Thymus (tissue), 11 donors: ENCODE data around the gene MYBPHL. TPM values are rescaled to one million over a fixed set of nuclear protein-coding genes. Genes with fewer than 3 reads are reported as not detected.
A peak's percentile ranks its signal among the peaks of the same experiment; 100 is the strongest.

ENCODE experiments used
- DNase-seq, 9 donors: peaks; one replicate each; pipeline ENCODE4 v3.0.0-alpha.2; 2013; ENCODE audit warnings: low spot score in 9 of 9, low read depth in 6 of 9, missing footprints in 1 of 9
- H3K27ac ChIP-seq, 2 donors: one replicate each; pipeline ENCODE4 v1.5.1; 2013; ENCODE audit warnings: control low read depth in 1 of 2, low read depth in 1 of 2, low read length in 1 of 2, mild to moderate bottlenecking in 1 of 2, moderate library complexity in 1 of 2
- H3K27me3 ChIP-seq, 2 donors: one replicate each; pipeline ENCODE4 v1.5.1; 2013; ENCODE audit warnings: low read length in 1 of 2; ENCODE audit not compliant: control insufficient read depth in 2 of 2, insufficient read depth in 1 of 2
- H3K36me3 ChIP-seq, 2 donors: one replicate each; pipeline ENCODE4 v1.5.1; 2013; ENCODE audit warnings: low read length in 1 of 2, mild to moderate bottlenecking in 1 of 2, moderate library complexity in 1 of 2; ENCODE audit not compliant: control insufficient read depth in 2 of 2, insufficient read depth in 2 of 2
- H3K4me1 ChIP-seq, 2 donors: one replicate each; pipeline ENCODE4 v1.5.1; 2013; ENCODE audit warnings: low read length in 2 of 2; ENCODE audit not compliant: control insufficient read depth in 2 of 2, insufficient read depth in 2 of 2
- H3K4me3 ChIP-seq, 2 donors: one replicate each; pipeline ENCODE4 v1.5.1; 2013; ENCODE audit warnings: low read length in 2 of 2, control low read depth in 1 of 2, mild to moderate bottlenecking in 1 of 2
- H3K9me3 ChIP-seq, 2 donors: one replicate each; pipeline ENCODE4 v1.5.1; 2013; ENCODE audit warnings: low read length in 1 of 2, mild to moderate bottlenecking in 1 of 2; ENCODE audit not compliant: control insufficient read depth in 2 of 2, insufficient read depth in 1 of 2
- WGBS: extraction: QIAGEN DNeasy Blood & Tissue Kit; methylation state at CpG from one replicate; pipeline ENCODE4 v1.1.7; 2013; 5-methylcytosine and 5-hydroxymethylcytosine counted together
- polyA plus RNA-seq: library from polyadenylated mRNA; stranded (reverse); fragments of 200-250 nt; gene quantifications from one replicate; pipeline ENCODE4 v1.2.3, GENCODE V29; 2013
- total RNA-seq: library from RNA; stranded (reverse); fragments of 120-200 nt; gene quantifications from one replicate; pipeline ENCODE4 v1.2.4, GENCODE V29; 2013
- donor health status: healthy.

MYBPHL gene
- total and polyA plus RNA-seq, 2 donors = 0.09 to 0.43 TPM

DNA sequence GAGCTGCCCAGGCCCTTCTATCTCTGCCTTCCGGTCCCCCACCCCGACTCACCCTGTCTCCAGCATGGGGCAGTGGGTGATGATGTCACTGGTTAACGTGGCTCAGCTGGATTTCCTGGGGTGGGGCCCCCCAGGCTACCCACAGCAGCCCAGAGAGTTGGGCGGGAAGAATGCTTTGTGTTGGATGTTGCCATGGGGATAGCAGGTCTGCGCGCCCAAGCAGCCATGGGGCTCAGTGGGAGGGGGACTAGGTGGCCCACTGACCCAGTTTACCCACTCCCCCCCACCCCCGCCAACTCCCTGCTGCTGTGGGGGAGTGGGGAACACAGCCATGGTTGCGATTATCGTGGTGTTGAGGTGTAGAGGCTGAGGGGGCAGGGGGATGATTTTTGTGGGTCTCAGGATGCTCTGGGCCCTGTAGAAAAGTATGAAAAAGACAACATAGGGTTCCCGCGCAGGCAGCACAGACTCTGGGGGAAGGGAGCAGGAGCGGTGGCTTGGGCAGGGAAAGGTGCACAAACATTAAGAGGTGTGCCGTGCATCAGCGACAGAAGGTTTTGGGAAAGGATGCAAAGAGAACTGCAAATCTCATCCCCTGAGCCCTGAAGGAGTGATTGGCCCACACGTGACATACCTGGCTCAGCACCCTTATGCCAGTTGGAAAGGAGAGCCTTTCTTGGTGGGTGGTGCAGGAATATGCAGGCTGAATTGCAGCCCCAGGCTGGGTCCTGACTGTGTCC, 49.0 kb downstream of the MYBPHL start:
- WGBS = 84% methylated on average over 15 of the region's 15 CpGs
- H3K9me3 ChIP-seq = no peaks in the 10 kb centered on the region
- H3K27me3 ChIP-seq = peaks cover 0 to 2% of the 10 kb centered on the region in 2 donors
- DNase-seq = no peak
- H3K36me3 ChIP-seq = peaks cover 0 to 2% of the 10 kb centered on the region in 2 donors
- no peak overlapping the region for H3K4me3 ChIP-seq
- H3K4me1 ChIP-seq = peaks cover 0 to 15% of the 10 kb centered on the region in 2 donors
- H3K27ac ChIP-seq = no peak overlapping the region

DNA sequence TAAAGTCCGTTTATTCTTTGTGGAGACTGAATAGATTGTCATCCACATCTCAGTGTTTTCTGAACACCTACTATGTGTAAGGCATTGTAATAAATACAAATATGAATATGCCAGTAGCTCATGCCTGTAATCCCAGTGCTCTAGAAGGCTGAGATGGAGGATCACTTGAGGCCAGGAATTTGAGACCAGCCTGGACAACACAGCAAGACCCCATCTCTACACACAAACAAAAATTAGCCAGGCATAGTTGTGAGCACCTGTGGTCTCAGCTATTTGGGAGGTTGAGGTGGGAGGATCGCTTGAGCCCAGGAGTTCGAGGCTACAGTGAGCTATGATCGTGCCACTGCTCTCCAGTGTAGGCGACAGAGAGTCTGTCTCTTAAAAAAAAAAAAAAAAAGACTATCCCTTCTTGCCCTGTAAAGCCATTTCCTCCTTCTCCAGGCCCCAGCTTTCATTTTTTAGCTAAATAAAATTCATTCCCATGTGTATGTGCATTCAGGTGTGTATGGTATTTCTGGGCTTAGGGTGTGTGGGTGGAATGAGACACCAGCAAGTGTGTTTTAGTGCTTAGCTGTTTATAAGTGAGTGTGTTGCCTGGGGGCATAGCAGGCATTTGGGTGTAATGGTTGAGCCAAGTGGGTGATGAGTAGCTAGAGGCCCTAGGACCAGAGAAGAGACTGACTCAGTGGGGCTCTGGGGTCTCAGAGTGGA, 49.7 kb downstream of the MYBPHL start:
- peaks cover 0 to 15% of the 10 kb centered on the region in 2 donors for H3K4me1 ChIP-seq

DNA sequence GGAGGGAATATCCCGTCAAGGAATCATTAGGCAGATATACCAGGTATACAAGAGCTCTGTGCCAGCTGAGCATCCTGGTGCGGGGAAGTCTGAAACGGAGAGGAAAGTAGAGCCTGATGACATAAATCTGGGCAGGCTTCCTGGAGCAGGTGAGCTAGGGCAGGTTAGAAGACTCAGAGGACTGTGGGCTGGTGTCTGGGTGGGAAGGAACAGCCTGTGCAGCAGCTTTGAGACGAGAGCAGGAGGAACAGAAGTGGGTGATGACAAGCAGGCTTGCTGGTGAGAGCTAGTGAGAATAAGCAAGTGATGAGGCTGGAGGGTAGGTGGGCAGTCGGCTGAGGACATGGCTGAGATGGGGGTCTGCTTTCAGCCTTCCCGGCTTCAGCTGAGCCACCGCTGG, 50.7 kb downstream of the MYBPHL start:
- 82% methylated on average over 7 of the region's 7 CpGs for WGBS
- Histone ChIP-seq H3K36me3 (peaks cover 0 to 2% of the 10 kb centered on the region in 2 donors), H3K27ac (no peak overlapping the region), H3K27me3 (peaks cover under 1 to 10% of the 10 kb centered on the region in 2 donors), H3K4me3 (no peak overlapping the region), H3K9me3 (peaks cover 0 to 2% of the 10 kb centered on the region in 2 donors), H3K4me1 (peaks cover 0 to 15% of the 10 kb centered on the region in 2 donors)
- no peak for DNase-seq

More for the DNA sequence above, 49.7 kb downstream of the MYBPHL start:
- WGBS = 98% methylated on average over 5 of the region's 5 CpGs
- no peak for DNase-seq
- Histone ChIP-seq H3K27me3 (peaks cover 0 to 2% of the 10 kb centered on the region in 2 donors), H3K27ac (no peak overlapping the region), H3K36me3 (peaks cover 0 to 2% of the 10 kb centered on the region in 2 donors), H3K4me3 (no peak overlapping the region), H3K9me3 (no peaks in the 10 kb centered on the region)

DNA sequence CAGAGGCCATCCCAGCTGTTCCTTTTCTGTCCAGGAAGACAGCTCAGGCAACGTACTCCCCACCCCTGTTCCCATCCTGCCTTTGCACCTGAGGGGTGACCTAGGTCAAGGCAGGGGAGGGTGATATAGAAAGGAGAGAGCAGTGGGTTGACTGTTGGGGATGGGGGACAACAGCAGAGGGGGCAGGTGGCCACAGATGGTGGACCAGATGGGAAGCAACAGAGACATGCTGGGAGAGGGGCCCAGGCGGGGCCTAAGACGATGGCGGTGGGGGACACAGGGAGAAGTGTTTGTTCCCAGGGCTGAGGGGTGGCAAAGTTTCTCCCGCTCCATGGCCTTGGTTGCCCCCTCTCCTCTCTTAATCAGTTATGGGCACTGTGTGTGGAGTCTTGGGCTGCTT, 51.1 kb downstream of the MYBPHL start:
- H3K36me3 ChIP-seq = peaks cover 0 to 2% of the 10 kb centered on the region in 2 donors
- peaks cover 3 to 14% of the 10 kb centered on the region in 2 donors for H3K27me3 ChIP-seq
- H3K4me3 ChIP-seq = no peak overlapping the region
- H3K27ac ChIP-seq = no peak overlapping the region
- H3K9me3 ChIP-seq = peaks cover 0 to 6% of the 10 kb centered on the region in 2 donors
- WGBS = 92% methylated on average over 5 of the region's 5 CpGs
- peaks cover 0 to 15% of the 10 kb centered on the region in 2 donors for H3K4me1 ChIP-seq
- no peak for DNase-seq

DNA sequence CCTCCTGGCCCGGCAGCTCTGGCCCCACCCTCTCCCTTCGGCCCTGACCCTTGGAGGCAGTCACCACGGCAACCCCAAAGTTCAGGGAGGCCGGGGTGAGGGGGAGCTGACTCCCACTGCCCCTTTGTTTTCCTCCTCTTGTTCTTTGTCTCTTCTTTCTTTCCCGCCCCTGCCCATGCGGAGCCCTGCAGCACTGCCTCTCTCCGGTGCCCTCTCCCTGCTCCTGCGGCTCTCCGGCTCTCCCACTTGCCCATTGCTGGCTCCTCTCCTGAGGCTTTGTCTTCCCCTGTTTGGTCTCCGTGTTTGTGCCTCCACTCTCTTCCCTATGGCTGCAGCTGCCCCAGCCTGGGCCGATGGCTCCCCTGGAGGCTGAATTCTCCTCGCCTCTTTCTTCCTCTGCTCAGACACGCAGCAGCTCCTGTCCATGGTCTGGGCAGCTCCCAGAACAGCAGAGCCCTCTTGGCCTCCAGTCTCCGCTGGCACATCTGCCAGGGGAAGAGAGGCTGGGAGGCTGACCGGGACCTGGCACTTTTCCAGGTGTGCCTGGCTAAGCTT, 51.6 kb downstream of the MYBPHL start:
- Histone ChIP-seq H3K27ac (no peak overlapping the region), H3K4me1 (peaks cover 2 to 19% of the 10 kb centered on the region in 2 donors), H3K9me3 (peaks cover 0 to 11% of the 10 kb centered on the region in 2 donors), H3K27me3 (peaks cover 5 to 19% of the 10 kb centered on the region in 2 donors), H3K36me3 (peaks cover 0 to 2% of the 10 kb centered on the region in 2 donors), H3K4me3 (no peak overlapping the region)
- DNase-seq = no peak
- WGBS = 79% methylated on average over 15 of the region's 15 CpGs

DNA sequence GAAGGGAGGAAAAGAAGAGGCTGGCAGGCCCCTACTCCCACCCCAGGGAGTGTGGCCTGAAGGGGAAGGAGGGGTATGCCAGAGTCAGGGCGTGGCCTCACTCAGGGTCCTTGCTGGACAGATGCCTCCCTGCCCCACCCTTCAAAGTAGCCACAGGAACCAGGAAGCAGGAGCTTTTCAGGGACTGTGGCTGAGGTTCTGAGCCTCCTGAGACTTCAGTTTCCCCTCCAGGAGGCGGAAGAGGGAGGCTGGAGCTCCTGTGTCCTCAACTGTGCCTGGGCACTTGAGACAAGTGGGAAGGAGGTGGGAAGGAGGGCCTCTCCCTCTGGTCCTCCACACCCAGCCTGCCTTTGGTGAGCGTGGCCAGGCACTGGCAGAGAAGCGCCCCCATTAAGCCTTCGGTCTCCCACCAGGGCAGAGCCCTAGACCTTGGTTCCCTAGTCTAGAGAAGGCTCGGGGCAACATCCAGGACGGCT, 52.2 kb downstream of the MYBPHL start:
- 93% methylated on average over 7 of the region's 7 CpGs for WGBS
- no peak for DNase-seq
- Histone ChIP-seq H3K27me3 (peaks cover 10 to 22% of the 10 kb centered on the region in 2 donors), H3K4me1 (peaks cover 6 to 21% of the 10 kb centered on the region in 2 donors), H3K4me3 (no peak overlapping the region), H3K27ac (no peak overlapping the region), H3K9me3 (peaks cover 0 to 11% of the 10 kb centered on the region in 2 donors), H3K36me3 (peaks cover 0 to 1% of the 10 kb centered on the region in 2 donors)

DNA sequence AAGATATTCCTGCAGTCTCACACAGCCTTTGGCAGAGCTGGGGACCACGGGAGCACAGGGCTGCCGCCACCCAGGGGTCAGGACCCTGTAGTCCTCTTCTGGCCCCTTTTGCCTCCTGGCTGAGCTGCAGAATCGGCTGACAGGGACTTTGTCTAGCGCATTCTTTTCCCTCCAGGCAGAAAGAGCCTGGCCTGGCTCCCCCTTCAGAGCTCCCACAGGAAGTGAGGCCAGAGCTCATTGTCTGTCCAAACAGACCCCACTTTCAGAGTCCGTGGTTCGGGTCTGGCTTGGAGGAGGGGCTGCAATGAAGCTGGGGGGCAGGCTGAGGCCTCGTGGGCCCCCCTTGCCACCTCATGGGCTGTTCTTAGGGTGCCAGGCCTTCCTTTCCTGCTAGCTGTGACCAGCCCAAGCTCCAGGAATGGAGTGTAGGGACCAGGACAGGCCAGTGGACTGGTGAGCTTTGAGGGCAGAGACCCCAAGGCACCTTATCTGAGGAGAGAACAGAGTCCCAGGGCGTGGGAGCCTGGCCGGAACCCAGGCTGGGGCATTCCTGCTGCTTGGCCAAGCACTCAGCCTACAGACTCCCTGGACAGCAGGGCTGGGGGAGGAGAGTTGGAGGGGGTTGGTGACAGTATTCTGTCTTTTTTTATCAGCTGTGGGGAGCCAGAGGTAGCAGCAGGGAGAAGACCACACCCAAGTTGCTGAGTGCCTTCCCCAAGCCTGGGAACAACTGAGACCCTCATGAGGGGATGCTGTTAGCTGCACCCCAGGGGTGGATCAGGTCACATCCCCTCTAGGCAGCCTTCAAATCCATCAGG, 52.8 kb downstream of the MYBPHL start:
- WGBS = 79% methylated on average over 9 of the region's 9 CpGs

DNA sequence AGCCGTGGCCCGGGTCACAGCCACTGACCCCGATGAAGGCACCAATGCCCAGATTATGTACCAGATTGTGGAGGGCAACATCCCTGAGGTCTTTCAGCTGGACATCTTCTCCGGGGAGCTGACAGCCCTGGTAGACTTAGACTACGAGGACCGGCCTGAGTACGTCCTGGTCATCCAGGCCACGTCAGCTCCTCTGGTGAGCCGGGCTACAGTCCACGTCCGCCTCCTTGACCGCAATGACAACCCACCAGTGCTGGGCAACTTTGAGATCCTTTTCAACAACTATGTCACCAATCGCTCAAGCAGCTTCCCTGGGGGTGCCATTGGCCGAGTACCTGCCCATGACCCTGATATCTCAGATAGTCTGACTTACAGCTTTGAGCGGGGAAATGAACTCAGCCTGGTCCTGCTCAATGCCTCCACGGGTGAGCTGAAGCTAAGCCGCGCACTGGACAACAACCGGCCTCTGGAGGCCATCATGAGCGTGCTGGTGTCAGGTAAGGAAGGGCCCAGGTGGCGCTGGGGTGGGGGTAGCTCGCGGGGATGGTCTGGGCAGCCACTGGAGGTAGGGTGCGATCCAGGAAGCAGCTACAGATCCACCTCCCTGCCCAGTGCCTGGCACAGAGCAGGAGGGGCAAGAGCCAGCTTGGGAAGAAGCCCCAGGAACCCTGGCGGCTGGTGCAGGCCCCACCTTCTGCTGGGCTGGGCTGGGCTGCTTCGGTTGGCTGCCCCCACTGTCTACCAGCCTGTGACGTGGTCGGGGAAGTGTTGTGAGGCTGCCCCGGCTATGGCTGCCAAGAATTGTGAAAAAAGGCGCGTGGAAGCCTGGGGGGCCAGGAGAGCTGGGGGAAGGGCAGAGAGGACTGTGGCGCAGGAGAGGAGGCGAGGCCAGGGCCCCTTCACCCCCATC, 53.7 kb downstream of the MYBPHL start:
- Histone ChIP-seq H3K27me3 (peaks cover 10 to 33% of the 10 kb centered on the region in 2 donors), H3K27ac (no peak overlapping the region), H3K9me3 (peaks cover 0 to 15% of the 10 kb centered on the region in 2 donors), H3K4me1 (peaks cover 9 to 29% of the 10 kb centered on the region in 2 donors), H3K4me3 (no peak overlapping the region), H3K36me3 (no peaks in the 10 kb centered on the region)
- WGBS = 93% methylated on average over 33 of the region's 33 CpGs
- DNase-seq = no peak

More for the DNA sequence above, 52.8 kb downstream of the MYBPHL start:
- Histone ChIP-seq H3K4me3 (no peak overlapping the region), H3K27ac (peak overlapping the region in 1 of 2 donors; percentile 9), H3K36me3 (no peaks in the 10 kb centered on the region), H3K9me3 (peaks cover 0 to 11% of the 10 kb centered on the region in 2 donors), H3K4me1 (peaks cover 8 to 24% of the 10 kb centered on the region in 2 donors), H3K27me3 (peaks cover 10 to 25% of the 10 kb centered on the region in 2 donors)
- no peak for DNase-seq
